Activated CD4-positive, alpha-beta T cell treated with anti-CD3 and anti-CD28 coated beads, Interleukin-2, amount 10 ng/mL, durations not matched to agents 7 days and 5 days (primary cell): ENCODE results near the gene VWF. TPM values are rescaled to one million over a fixed set of nuclear protein-coding genes. Genes with fewer than 3 reads are reported as not detected.
"Not testable (repeated sequence)": the region's sequence is repeated elsewhere in the genome, so short reads cannot be mapped to it uniquely, and the experiment has no call there.

ENCODE experiments used
- CTCF ChIA-PET: fragments of 350-600 bp; sonication (Branson Sonifier 250); formaldehyde crosslinking; loops from one replicate; lab custom pipeline; 2021; ENCODE audit warnings: antibody characterized with exemption; lab: Charles Lee
- POLR2A ChIA-PET: fragments of 350-600 bp; sonication (Branson Sonifier 250); formaldehyde crosslinking; loops from one replicate; lab custom pipeline; 2021; ENCODE audit warnings: antibody characterized with exemption; lab: Charles Lee
- DNase-seq: peaks from one replicate; pipeline ENCODE4 v3.0.0-alpha.2; 2020
- H3K27ac Mint-ChIP-seq: one replicate; pipeline ENCODE4 v1.8.0; 2021; ENCODE audit warnings: mild to moderate bottlenecking, moderate library complexity, mixed read lengths
- H3K27me3 Mint-ChIP-seq: one replicate; pipeline ENCODE4 v1.8.0; 2021; ENCODE audit warnings: mixed read lengths
- H3K36me3 Mint-ChIP-seq: one replicate; pipeline ENCODE4 v1.8.0; 2021; ENCODE audit warnings: low read depth, mixed read lengths
- H3K4me1 Mint-ChIP-seq: one replicate; pipeline ENCODE4 v1.8.0; 2021; ENCODE audit warnings: mixed read lengths
- H3K4me3 Mint-ChIP-seq: one replicate; pipeline ENCODE4 v1.8.0; 2021; ENCODE audit warnings: mild to moderate bottlenecking, moderate library complexity, mixed read lengths
- H3K9me3 Mint-ChIP-seq: one replicate; pipeline ENCODE4 v1.8.0; 2021; ENCODE audit warnings: mixed read lengths
- total RNA-seq, 2 experiments: library from RNA; stranded (reverse); gene quantifications; one replicate each; pipeline ENCODE4 v1.2.3, GENCODE V29; 2021

Gene VWF
- not detected for total RNA-seq

- Mint-ChIP-seq H3K27me3 (no peaks in the 10 kb centered on the region), H3K27ac (no peak within 1 kb of the TSS), H3K9me3 (no peaks in the 10 kb centered on the region), H3K36me3 (no peaks in the 10 kb centered on the region), H3K4me1 (no peaks in the 10 kb centered on the region), H3K4me3 (no peak within 1 kb of the TSS)
- CTCF ChIA-PET: interaction anchor here (0.5 kb wide), 1 partner anchor 168 kb away, joined by 3 read pairs; no protein-coding TSS in a partner anchor
- no peak for DNase-seq
- POLR2A ChIA-PET: no interaction called here
These were observed at the start of gene VWF for GRCh38 chr12:6124411-6125309. Gene VWF, minus strand, starts transcription at chr12:6124670. Its CDS starts 1,474 bp downstream, at chr12:6123196.

- Mint-ChIP-seq H3K27me3 (peaks cover 2% of the 10 kb centered on the region), H3K9me3 (no peaks in the 10 kb centered on the region), H3K4me3 (no peak overlapping the region), H3K36me3 (no peaks in the 10 kb centered on the region), H3K27ac (no peak overlapping the region), H3K4me1 (peaks cover 15% of the 10 kb centered on the region)
- DNase-seq: no peak
- ChIA-PET POLR2A (no interaction called here), CTCF (interaction anchor here (1.1 to 1.3 kb wide), 2 partner anchors 11 to 23 kb away, joined by 3 read pairs; no protein-coding TSS in a partner anchor)
These were observed 48.4 kb upstream of the VWF start for GRCh38 chr12:6172862-6173261.

- POLR2A ChIA-PET: no interaction called here
- DNase-seq: no peak
- CTCF ChIA-PET: no interaction called here
- H3K9me3 Mint-ChIP-seq: no peaks in the 10 kb centered on the region
- peaks cover 2% of the 10 kb centered on the region for H3K27me3 Mint-ChIP-seq
- no peak overlapping the region for H3K27ac Mint-ChIP-seq
- peaks cover 22% of the 10 kb centered on the region for H3K4me1 Mint-ChIP-seq
- no peak overlapping the region for H3K4me3 Mint-ChIP-seq
- no peaks in the 10 kb centered on the region for H3K36me3 Mint-ChIP-seq
These were observed 47.6 kb upstream of the VWF start for GRCh38 chr12:6172086-6172485.

DNA sequence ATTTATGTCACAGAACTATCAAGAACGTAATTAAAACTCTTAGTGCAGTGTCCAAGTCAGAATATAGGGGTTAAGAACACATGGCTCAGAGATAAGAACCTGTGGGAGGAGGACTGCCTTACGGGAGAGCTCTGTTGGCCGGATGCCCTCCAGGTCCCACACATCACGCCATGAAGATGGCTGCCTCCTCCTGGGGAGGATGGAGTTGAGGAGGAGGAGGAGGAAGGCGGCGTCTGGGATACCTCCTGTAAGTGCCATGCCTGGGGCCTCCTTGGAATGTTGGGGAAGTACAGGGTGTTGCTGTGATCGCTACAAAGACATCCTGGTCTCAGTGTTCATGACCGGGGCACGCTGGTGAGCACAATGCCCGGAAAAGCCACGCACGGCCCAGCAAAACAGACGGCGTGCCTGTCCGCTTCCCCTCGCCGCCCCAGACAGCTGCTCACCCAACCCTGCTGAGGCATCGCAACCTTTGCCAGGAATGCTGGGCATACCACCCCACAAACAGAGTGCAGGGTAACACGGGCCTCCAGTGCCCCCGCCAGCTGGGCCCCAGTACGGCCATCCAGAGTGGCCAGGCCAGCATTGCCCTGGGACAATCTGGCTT is 47.0 kb upstream of the VWF start:
- H3K27me3 Mint-ChIP-seq: peaks cover 2% of the 10 kb centered on the region
- H3K27ac Mint-ChIP-seq: no peak overlapping the region
- no peaks in the 10 kb centered on the region for H3K36me3 Mint-ChIP-seq
- no peaks in the 10 kb centered on the region for H3K9me3 Mint-ChIP-seq
- no peak overlapping the region for H3K4me3 Mint-ChIP-seq
- ChIA-PET POLR2A (no interaction called here), CTCF (interaction anchor here (0.5 kb wide), 1 partner anchor 1105 kb away, joined by 3 read pairs; no protein-coding TSS in a partner anchor)
- peaks cover 25% of the 10 kb centered on the region for H3K4me1 Mint-ChIP-seq
- DNase-seq: no peak

DNA sequence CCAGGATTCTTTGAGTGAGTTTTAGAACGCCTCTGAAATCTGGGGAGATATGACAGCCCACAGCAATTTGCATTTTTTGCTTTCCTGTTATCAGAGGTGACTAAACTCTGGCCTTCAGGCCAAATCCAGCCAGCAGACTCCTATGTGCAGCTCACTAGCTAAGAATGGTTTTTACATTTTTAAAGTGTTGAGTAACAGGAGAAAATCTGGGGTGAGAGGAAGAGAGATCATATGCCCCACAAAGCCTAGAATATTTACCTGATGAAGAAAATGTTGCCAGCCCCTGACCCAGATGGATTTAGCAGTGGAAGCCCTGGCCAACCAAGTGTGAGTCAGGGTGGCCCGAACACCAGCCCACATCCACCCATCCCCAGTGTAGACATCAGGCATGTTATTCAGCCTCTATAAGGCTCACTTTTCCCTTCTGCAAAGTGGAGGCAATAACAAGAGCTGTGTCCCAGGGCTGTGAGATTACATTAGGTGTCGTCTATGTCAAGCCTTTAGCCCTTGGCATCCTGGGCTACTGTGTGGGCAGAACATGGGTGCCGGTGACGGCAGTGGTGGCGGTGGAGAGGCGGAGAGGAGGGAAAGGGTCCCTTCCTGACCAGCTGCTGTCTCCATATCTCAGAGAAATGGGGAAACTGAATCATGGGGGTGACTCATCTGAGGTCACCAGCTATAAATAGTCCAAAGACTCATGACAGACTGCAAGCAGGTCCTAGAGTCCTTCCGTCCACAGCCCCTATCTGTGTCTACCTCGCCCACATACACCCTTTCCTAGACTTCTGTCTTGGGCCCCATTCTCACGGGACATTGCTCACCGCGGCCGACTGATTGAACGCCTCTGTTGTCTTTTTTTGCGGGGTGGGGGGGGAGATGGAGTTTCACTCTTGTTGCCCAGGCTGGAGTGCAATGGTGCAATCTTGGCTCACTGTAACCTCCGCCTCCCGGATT is 43.1 kb upstream of the VWF start:
- Mint-ChIP-seq H3K27me3 (peaks cover 2% of the 10 kb centered on the region), H3K4me1 (peaks cover 25% of the 10 kb centered on the region), H3K4me3 (no peak overlapping the region), H3K27ac (peak overlapping the region; percentile 31), H3K9me3 (no peaks in the 10 kb centered on the region), H3K36me3 (no peaks in the 10 kb centered on the region)
- CTCF ChIA-PET: interaction anchor here (0.6 to 2.4 kb wide), 4 partner anchors 28 to 111 kb away, joined by 5 to 6 read pairs (median 6); no protein-coding TSS in a partner anchor
- DNase-seq: peak; percentile 34
- POLR2A ChIA-PET: interaction anchor here (0.6 kb wide), 1 partner anchor 13 kb away, joined by 3 read pairs; no protein-coding TSS in a partner anchor

DNA sequence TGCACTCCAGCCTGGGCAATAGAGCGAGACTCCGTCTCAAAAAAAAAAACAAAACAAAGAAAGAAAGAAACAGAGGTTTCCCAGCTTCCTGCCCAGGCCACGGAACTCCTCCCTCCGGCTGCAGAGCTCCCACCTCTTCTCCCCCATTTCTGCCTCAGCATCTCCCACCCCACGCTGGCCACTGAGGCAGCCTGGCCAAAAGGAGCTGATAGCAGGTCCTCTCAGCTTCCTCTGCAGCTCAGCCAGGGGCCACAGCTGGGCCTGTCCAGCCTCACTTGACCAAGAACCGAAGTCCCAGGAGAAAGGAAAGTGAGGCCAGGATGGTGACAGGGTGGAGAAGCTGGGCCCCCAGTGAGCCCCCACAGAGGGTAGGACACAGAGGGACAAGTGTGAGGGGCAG is 42.3 kb upstream of the VWF start:
- CTCF ChIA-PET: interaction anchor here (0.6 to 2.4 kb wide), 4 partner anchors 9 to 112 kb away, joined by 4 to 6 read pairs (median 4); no protein-coding TSS in a partner anchor
- peak overlapping the region; percentile 31 for H3K27ac Mint-ChIP-seq
- H3K4me1 Mint-ChIP-seq: peaks cover 25% of the 10 kb centered on the region
- POLR2A ChIA-PET: no interaction called here
- no peak overlapping the region for H3K4me3 Mint-ChIP-seq
- no peaks in the 10 kb centered on the region for H3K9me3 Mint-ChIP-seq
- H3K27me3 Mint-ChIP-seq: peaks cover 2% of the 10 kb centered on the region
- H3K36me3 Mint-ChIP-seq: no peaks in the 10 kb centered on the region
- DNase-seq: no peak

DNA sequence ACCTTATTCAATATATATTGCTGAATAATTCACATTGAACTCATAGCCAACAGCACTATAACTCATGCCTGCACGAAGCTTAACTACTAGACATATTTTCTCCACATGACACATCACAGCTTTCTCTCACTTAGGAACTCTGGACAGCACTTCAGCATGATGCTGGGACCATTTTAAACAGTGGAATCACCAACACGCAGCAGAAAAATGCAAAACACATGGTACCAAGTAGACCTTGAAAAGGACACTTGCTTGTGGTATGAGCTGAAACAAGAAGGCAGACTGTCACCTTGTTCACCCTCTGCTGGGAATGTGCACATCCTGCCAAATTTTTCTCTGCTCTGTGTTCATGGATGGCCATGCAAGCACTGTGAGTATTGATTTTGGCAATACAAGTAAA is 40.9 kb upstream of the VWF start:
- Mint-ChIP-seq H3K4me1 (peaks cover 25% of the 10 kb centered on the region), H3K36me3 (no peaks in the 10 kb centered on the region), H3K27me3 (peaks cover 2% of the 10 kb centered on the region), H3K27ac (no peak overlapping the region), H3K9me3 (no peaks in the 10 kb centered on the region), H3K4me3 (no peak overlapping the region)
- POLR2A ChIA-PET: no interaction called here
- DNase-seq: no peak
- CTCF ChIA-PET: interaction anchor here (0.7 to 2.4 kb wide), 2 partner anchors 30 to 113 kb away, joined by 6 read pairs; no protein-coding TSS in a partner anchor

GRCh38 chr12:6163416-6164060 is 39.1 kb upstream of the VWF start:
- CTCF ChIA-PET: interaction anchor here (0.6 to 1.4 kb wide), 2 partner anchors 32 to 133 kb away, joined by 3 read pairs; no protein-coding TSS in a partner anchor
- H3K27ac Mint-ChIP-seq: no peak overlapping the region
- no peak overlapping the region for H3K4me3 Mint-ChIP-seq
- no peaks in the 10 kb centered on the region for H3K36me3 Mint-ChIP-seq
- no peaks in the 10 kb centered on the region for H3K9me3 Mint-ChIP-seq
- no peaks in the 10 kb centered on the region for H3K27me3 Mint-ChIP-seq
- POLR2A ChIA-PET: no interaction called here
- peaks cover 16% of the 10 kb centered on the region for H3K4me1 Mint-ChIP-seq
- DNase-seq: no peak

DNA sequence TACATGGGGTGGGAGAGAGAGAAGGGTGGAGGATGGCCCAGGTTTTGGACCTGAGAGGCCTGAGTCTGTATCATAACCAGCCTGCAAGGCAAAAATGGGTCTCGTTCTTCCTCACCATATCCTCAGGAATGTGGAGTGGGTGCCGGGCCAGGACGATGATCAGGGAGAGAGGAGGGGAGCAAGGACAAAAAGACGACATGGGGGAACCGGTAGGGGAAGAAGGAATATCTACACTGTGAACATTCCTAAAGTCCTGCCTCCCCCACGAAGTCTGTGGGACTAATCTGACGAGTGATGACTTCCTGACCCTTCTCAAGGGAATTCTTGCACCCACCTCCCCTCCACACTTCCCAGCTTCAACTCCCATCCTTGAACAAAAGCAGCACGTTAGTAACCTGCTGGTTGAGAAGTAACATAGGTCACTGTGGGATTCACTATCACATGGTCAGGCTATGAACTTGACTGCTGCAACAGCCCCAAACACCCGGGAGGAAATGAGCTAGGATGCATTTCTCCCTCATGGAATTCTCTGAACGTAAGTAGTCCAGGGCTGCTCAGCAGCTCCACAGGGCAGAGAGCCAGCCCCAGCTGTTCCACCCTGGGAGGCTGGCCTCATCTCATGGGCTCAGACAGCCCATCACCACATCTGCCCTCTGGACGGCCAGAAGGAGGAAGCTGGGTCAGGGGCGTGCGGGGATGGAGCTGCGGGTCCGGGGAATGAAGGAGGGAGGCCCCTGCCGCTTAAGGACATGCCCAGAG is 36.8 kb upstream of the VWF start:
- Mint-ChIP-seq H3K36me3 (no peaks in the 10 kb centered on the region), H3K27ac (no peak overlapping the region), H3K4me3 (no peak overlapping the region), H3K9me3 (no peaks in the 10 kb centered on the region), H3K4me1 (no peaks in the 10 kb centered on the region), H3K27me3 (no peaks in the 10 kb centered on the region)
- DNase-seq: no peak
- ChIA-PET POLR2A (no interaction called here), CTCF (no interaction called here)

GRCh38 chr12:6160049-6160649 is 35.7 kb upstream of the VWF start:
- H3K36me3 Mint-ChIP-seq, H3K4me3 Mint-ChIP-seq, H3K4me1 Mint-ChIP-seq, H3K9me3 Mint-ChIP-seq, H3K27ac Mint-ChIP-seq, CTCF ChIA-PET, DNase-seq, H3K27me3 Mint-ChIP-seq, POLR2A ChIA-PET: not testable (repeated sequence)
